Measurements from ENCODE around the gene HAUS5.

DNA sequence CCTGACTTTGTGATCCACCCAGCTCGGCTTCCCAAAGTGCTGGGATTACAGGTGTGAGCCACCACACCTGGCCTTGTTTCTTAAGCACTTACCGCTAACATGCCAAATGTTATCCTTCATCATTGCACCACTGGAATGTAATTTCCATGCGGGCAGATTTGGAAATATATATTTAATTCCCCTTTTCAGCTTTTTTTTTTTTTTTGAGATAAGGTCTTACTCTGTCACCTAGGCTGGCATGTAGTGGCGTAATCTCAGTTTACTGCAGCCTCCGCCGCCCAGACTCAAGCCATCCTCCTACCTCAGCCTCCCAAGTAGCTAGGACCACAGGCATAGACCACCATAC, 49.4 kb downstream of the HAUS5 start:
- TF ChIP-seq CTCF (IDR thresholded peaks at IDR 0.05): no peak
- TF ChIP-seq EP300 (IDR thresholded peaks at IDR 0.05): no peak
- TF ChIP-seq POLR2A (IDR thresholded peaks at IDR 0.05): no peak
